RCC 7860 (cell line): Measurements from ENCODE around the gene PEBP1.

ENCODE experiments used
- DNase-seq: peaks from one replicate; pipeline ENCODE4 v3.0.0-alpha.2; 2015; ENCODE audit warnings: low spot score
- FAIRE-seq: peaks from 2 replicates; lab custom pipeline; 2012; peaks lifted over from hg19 to GRCh38; lab: Jason Lieb, UNC

Gene PEBP1

DNA sequence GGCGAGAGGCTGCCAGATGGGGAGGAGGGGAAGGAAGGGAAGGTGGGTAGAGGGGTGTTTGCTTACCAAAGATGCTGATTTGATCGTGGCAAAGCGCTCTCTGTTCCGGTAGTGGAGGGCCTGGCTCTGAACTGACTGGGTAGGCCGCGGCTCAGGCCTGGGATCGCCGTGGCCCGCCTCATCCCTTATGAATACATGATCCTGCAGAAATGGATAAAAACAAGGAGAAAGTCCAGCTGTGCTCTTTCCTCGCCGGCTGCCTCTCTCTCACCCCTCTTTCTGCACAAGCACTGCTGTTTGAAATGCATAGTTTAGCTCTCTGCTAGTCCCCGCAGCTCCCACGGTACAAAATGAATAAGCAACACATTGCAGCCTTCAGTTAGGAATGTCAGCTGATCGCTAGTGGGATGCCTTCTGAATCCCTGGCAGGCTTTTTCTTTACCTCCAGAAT is 53.8 kb downstream of the PEBP1 start:
- FAIRE-seq = no peak

DNA sequence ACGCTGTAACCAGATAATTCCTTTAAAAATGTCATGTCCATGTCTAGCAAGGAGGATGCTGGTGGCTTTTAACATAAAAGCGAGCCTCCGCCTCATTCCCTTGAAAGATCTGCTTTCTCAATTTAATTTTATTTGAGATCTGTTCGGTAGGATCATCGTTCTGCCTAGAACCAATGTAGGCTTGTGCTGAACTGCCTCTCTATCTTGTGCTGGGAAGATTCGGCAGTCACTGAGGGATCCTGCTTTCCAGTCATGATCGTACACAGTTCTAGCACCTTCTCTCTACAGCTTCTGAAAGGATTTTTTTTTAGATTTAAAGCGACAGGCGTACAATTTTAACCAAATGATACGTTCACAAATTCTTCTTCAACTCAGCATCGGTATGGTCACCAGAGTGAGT is 54.3 kb downstream of the PEBP1 start:
- DNase-seq (no peak), FAIRE-seq (no peak)

More for the DNA sequence above, 53.8 kb downstream of the PEBP1 start:
- DNase-seq = no peak

DNA sequence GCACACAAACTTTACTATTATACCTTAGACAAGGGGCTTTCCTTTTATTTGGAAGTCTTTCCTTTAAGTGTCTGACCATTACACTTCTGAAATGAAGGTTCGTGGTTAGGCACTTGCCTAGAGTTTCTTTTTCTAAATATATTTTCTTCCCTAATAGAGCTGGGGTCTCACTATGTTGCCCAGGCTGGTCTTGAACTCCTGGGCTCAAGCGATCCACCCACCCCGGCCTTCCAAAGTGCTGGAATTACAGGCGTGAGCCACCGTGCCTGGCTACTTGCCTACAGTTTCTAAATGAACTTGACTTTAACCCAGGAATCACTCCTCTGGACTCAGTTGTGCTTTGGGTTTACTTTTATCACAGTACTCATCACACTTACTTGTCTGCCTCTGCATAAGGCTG is 57.6 kb downstream of the PEBP1 start:
- DNase-seq (no peak), FAIRE-seq (no peak)

DNA sequence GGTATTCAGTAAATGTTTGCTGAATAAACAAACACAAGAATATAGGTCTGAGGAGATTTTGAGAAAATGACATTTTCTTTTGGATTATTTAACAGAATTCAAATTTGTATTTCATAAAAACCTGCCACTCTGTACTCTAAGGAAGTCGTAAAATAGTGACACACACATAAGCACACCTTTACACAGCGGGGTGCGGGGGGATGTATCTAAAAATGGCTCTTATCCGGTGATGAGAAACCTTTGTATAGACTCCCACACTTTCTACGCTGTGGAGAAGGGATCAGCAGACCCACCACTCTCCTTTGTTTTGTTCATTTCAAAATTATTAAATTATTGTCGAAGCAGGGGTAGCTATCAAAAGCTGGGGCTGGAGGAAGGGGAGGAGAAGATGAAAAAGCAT is 58.0 kb downstream of the PEBP1 start:
- FAIRE-seq (no peak), DNase-seq (no peak)
